ENCODE measurements around the gene OR8D2. TPM values are rescaled to one million over a fixed set of nuclear protein-coding genes. Genes with fewer than 3 reads are reported as not detected.

OR8D2 gene
- total RNA-seq, 2 donors from 2014 or later, result not detected

GRCh38 chr11:124344346-124344745 lies 24.3 kb upstream of the OR8D2 start:
- peaks cover 5% of the 10 kb centered on the region for H3K9me3 ChIP-seq (ENCODE audit: control insufficient read depth, low read length)
- Mint-ChIP-seq H3K9me3 (peaks cover 1% of the 10 kb centered on the region), H3K4me3 (no peak overlapping the region), H3K4me1 (no peaks in the 10 kb centered on the region), H3K27ac (no peak overlapping the region), H3K36me3 (ENCODE audit: low read depth) (no peaks in the 10 kb centered on the region), H3K27me3 (ENCODE audit: insufficient read depth) (no peaks in the 10 kb centered on the region)
- no peak overlapping the region for H3K27ac ChIP-seq (ENCODE audit: low read depth, low read length)
- no peak overlapping the region for H3K4me3 ChIP-seq (ENCODE audit: low read length)
- WGBS, 2 experiments (ENCODE audit: insufficient coverage in 1 of 2, insufficient read length in 1 of 2), result 97 to 100% methylated on average over 3 to 5 of the region's 5 CpGs
- no peak for DNase-seq
- H3K9ac ChIP-seq (ENCODE audit: extremely low read depth, low read length, poor library complexity, severe bottlenecking), result no peak overlapping the region
- no peaks in the 10 kb centered on the region for H3K36me3 ChIP-seq (ENCODE audit: control insufficient read depth, insufficient read depth, low read length)
- H3K27me3 ChIP-seq (ENCODE audit: control insufficient read depth, insufficient read depth, low read length, poor library complexity, severe bottlenecking), result no peaks in the 10 kb centered on the region
- H3K4me1 ChIP-seq (ENCODE audit: control insufficient read depth, insufficient read depth, low read length), result no peaks in the 10 kb centered on the region
- TF ChIP-seq, protein P1, sequence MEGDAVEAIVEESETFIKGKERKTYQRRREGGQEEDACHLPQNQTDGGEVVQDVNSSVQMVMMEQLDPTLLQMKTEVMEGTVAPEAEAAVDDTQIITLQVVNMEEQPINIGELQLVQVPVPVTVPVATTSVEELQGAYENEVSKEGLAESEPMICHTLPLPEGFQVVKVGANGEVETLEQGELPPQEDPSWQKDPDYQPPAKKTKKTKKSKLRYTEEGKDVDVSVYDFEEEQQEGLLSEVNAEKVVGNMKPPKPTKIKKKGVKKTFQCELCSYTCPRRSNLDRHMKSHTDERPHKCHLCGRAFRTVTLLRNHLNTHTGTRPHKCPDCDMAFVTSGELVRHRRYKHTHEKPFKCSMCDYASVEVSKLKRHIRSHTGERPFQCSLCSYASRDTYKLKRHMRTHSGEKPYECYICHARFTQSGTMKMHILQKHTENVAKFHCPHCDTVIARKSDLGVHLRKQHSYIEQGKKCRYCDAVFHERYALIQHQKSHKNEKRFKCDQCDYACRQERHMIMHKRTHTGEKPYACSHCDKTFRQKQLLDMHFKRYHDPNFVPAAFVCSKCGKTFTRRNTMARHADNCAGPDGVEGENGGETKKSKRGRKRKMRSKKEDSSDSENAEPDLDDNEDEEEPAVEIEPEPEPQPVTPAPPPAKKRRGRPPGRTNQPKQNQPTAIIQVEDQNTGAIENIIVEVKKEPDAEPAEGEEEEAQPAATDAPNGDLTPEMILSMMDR (conservative IDR thresholded peaks at IDR 0.05), result no peak

DNA sequence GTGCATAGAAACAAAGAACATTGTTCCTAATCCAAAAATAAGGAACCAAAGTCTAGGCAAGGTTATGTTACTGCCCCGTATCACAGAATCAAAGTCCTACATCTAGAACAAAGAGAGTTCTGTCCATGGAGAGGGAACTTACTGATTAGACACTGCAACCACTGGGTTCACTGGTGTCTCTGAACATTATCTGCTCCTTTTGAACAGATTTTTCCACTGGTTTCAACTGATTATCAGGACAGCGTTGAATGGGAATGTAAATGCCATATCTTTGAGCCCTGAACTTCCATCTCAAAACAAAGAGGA lies 20.1 kb upstream of the OR8D2 start:
- H3K4me1 ChIP-seq (ENCODE audit: control insufficient read depth, insufficient read depth, low read length), result no peaks in the 10 kb centered on the region
- 94 to 100% methylated on average over 2 of the region's 2 CpGs for WGBS, 2 experiments (ENCODE audit: insufficient coverage in 1 of 2, insufficient read length in 1 of 2)
- Mint-ChIP-seq H3K36me3 (ENCODE audit: low read depth) (no peaks in the 10 kb centered on the region), H3K4me3 (no peak overlapping the region), H3K27ac (no peak overlapping the region), H3K9me3 (no peaks in the 10 kb centered on the region), H3K4me1 (no peaks in the 10 kb centered on the region), H3K27me3 (ENCODE audit: insufficient read depth) (no peaks in the 10 kb centered on the region)
- no peak overlapping the region for H3K4me3 ChIP-seq (ENCODE audit: low read length)
- H3K27me3 ChIP-seq (ENCODE audit: control insufficient read depth, insufficient read depth, low read length, poor library complexity, severe bottlenecking), result no peaks in the 10 kb centered on the region
- no peak overlapping the region for H3K9ac ChIP-seq (ENCODE audit: extremely low read depth, low read length, poor library complexity, severe bottlenecking)
- H3K36me3 ChIP-seq (ENCODE audit: control insufficient read depth, insufficient read depth, low read length), result no peaks in the 10 kb centered on the region
- no peak overlapping the region for H3K27ac ChIP-seq (ENCODE audit: low read depth, low read length)
- DNase-seq, result no peak
- TF ChIP-seq, protein P1 (conservative IDR thresholded peaks at IDR 0.05), result no peak
- no peaks in the 10 kb centered on the region for H3K9me3 ChIP-seq (ENCODE audit: control insufficient read depth, low read length)

GRCh38 chr11:124339396-124340141 lies 19.6 kb upstream of the OR8D2 start:
- H3K9me3 Mint-ChIP-seq, result no peaks in the 10 kb centered on the region

More at GRCh38 chr11:124339396-124340141, 19.6 kb upstream of the OR8D2 start:
- no peak for DNase-seq
- TF ChIP-seq, protein P1 (conservative IDR thresholded peaks at IDR 0.05), result no peak
- H3K27me3 ChIP-seq (ENCODE audit: control insufficient read depth, insufficient read depth, low read length, poor library complexity, severe bottlenecking), result no peaks in the 10 kb centered on the region
- no peak overlapping the region for H3K4me3 ChIP-seq (ENCODE audit: low read length)
- H3K27ac ChIP-seq (ENCODE audit: low read depth, low read length), result no peak overlapping the region
- no peak overlapping the region for H3K9ac ChIP-seq (ENCODE audit: extremely low read depth, low read length, poor library complexity, severe bottlenecking)
- H3K36me3 ChIP-seq (ENCODE audit: control insufficient read depth, insufficient read depth, low read length), result no peaks in the 10 kb centered on the region
- Mint-ChIP-seq H3K27ac (no peak overlapping the region), H3K36me3 (ENCODE audit: low read depth) (no peaks in the 10 kb centered on the region), H3K4me1 (no peaks in the 10 kb centered on the region), H3K4me3 (no peak overlapping the region), H3K27me3 (ENCODE audit: insufficient read depth) (no peaks in the 10 kb centered on the region)
- no peaks in the 10 kb centered on the region for H3K4me1 ChIP-seq (ENCODE audit: control insufficient read depth, insufficient read depth, low read length)
- no peaks in the 10 kb centered on the region for H3K9me3 ChIP-seq (ENCODE audit: control insufficient read depth, low read length)
- 82 to 90% methylated on average over 3 to 6 of the region's 6 CpGs for WGBS, 2 experiments (ENCODE audit: insufficient coverage in 1 of 2, insufficient read length in 1 of 2)
